Measurements from ENCODE around the gene DAAM2. TPM values are rescaled to one million over a fixed set of nuclear protein-coding genes. Genes with fewer than 3 reads are reported as not detected.
A peak's percentile ranks its signal among the peaks of the same experiment; 100 is the strongest.

DAAM2 gene
- total RNA-seq, result 87.2 and 92.1 TPM in 2 replicates
- long read RNA-seq, transcript DAAM2-204 (3 exons, 2,186 nt), result major isoform, 5 of 50 reads
- long read RNA-seq, partial matches to known transcripts, result 8 of 50 reads
- long read RNA-seq, other reads (novel, unspliced or antisense), result 37 of 50 reads

GRCh38 chr6:39791850-39792539 lies at the start of gene DAAM2:
TSS of gene DAAM2 (plus strand) at chr6:39792376. CDS start at chr6:39856303, 63,927 bp downstream.
- peak; percentile 41 for TF ChIP-seq CTCF (IDR thresholded peaks at IDR 0.05)
- Mint-ChIP-seq H3K9me3 (ENCODE audit: unreplicated experiment) (no peaks in the 10 kb centered on the region), H3K27ac (ENCODE audit: unreplicated experiment) (peak within 1 kb of the TSS; percentile 92), H3K4me1 (ENCODE audit: unreplicated experiment) (peaks cover 49% of the 10 kb centered on the region), H3K36me3 (ENCODE audit: unreplicated experiment) (peaks cover 20% of the 10 kb centered on the region), H3K4me3 (ENCODE audit: unreplicated experiment) (peak within 1 kb of the TSS; percentile 93), H3K27me3 (ENCODE audit: unreplicated experiment) (no peaks in the 10 kb centered on the region)
- DNase-seq (ENCODE audit: extremely low spot score, unreplicated experiment), result no peak

- Mint-ChIP-seq H3K4me1 (ENCODE audit: unreplicated experiment) (no peaks in the 10 kb centered on the region), H3K9me3 (ENCODE audit: unreplicated experiment) (peaks cover 3% of the 10 kb centered on the region), H3K27ac (ENCODE audit: unreplicated experiment) (no peak overlapping the region), H3K27me3 (ENCODE audit: unreplicated experiment) (peaks cover 2% of the 10 kb centered on the region), H3K36me3 (ENCODE audit: unreplicated experiment) (no peaks in the 10 kb centered on the region), H3K4me3 (ENCODE audit: unreplicated experiment) (no peak overlapping the region)
- TF ChIP-seq CTCF (IDR thresholded peaks at IDR 0.05), result no peak
- DNase-seq (ENCODE audit: extremely low spot score, unreplicated experiment), result no peak
Observed at GRCh38 chr6:39746795-39747194, 45.4 kb upstream of the DAAM2 start.

- Mint-ChIP-seq H3K27me3 (ENCODE audit: unreplicated experiment) (peaks cover 5% of the 10 kb centered on the region), H3K27ac (ENCODE audit: unreplicated experiment) (no peak overlapping the region), H3K36me3 (ENCODE audit: unreplicated experiment) (no peaks in the 10 kb centered on the region), H3K4me1 (ENCODE audit: unreplicated experiment) (no peaks in the 10 kb centered on the region), H3K4me3 (ENCODE audit: unreplicated experiment) (no peak overlapping the region), H3K9me3 (ENCODE audit: unreplicated experiment) (no peaks in the 10 kb centered on the region)
- TF ChIP-seq CTCF (IDR thresholded peaks at IDR 0.05), result no peak
- DNase-seq (ENCODE audit: extremely low spot score, unreplicated experiment), result no peak
Observed at GRCh38 chr6:39752835-39753724, 39.1 kb upstream of the DAAM2 start.

GRCh38 chr6:39753725-39754045 lies 38.5 kb upstream of the DAAM2 start:
- TF ChIP-seq CTCF (IDR thresholded peaks at IDR 0.05), result no peak
- Mint-ChIP-seq H3K27ac (ENCODE audit: unreplicated experiment) (no peak overlapping the region), H3K27me3 (ENCODE audit: unreplicated experiment) (peaks cover 5% of the 10 kb centered on the region), H3K9me3 (ENCODE audit: unreplicated experiment) (no peaks in the 10 kb centered on the region), H3K4me1 (ENCODE audit: unreplicated experiment) (no peaks in the 10 kb centered on the region), H3K36me3 (ENCODE audit: unreplicated experiment) (no peaks in the 10 kb centered on the region), H3K4me3 (ENCODE audit: unreplicated experiment) (no peak overlapping the region)
- DNase-seq (ENCODE audit: extremely low spot score, unreplicated experiment), result no peak
